PFSK-1 (cell line): ENCODE data around the gene VPS45.

Source experiments
- FOXP2 ChIP-seq: optimal IDR thresholded peaks from 2 replicates; pipeline ENCODE3; 2011; ENCODE audit warnings: borderline replicate concordance, control low read depth, inconsistent platforms; ENCODE audit not compliant: insufficient read depth; ENCODE audit errors: extremely low read length, extremely low read depth
- POLR2AphosphoS5 ChIP-seq: IDR thresholded peaks from 2 replicates; pipeline ENCODE4 v1.6.1; 2012; ENCODE audit warnings: low read depth, mild to moderate bottlenecking, control low read depth, low read length, moderate library complexity
- REST ChIP-seq, 2 experiments: IDR thresholded peaks; 2 replicates each; pipeline versions ENCODE4 v1.6.1 to v1.8.0; 2011 to 2012; ENCODE audit warnings: low read depth in 2 of 2, low read length in 2 of 2, control low read depth in 1 of 2, inconsistent platforms in 1 of 2, mild to moderate bottlenecking in 1 of 2, moderate library complexity in 1 of 2; ENCODE audit not compliant: insufficient read depth in 1 of 2
- SIN3A ChIP-seq: IDR thresholded peaks from 2 replicates; pipeline ENCODE4 v1.6.1; 2012; ENCODE audit warnings: mild to moderate bottlenecking, low read length, moderate library complexity, borderline replicate concordance; ENCODE audit not compliant: insufficient read depth
- TAF1 ChIP-seq: IDR thresholded peaks from 2 replicates; pipeline ENCODE4 v1.6.1; 2012; ENCODE audit warnings: low read length, control low read depth, borderline replicate concordance; ENCODE audit not compliant: insufficient read depth

- no peak for TF ChIP-seq TAF1
- no peak for TF ChIP-seq POLR2AphosphoS5
- no peak for TF ChIP-seq SIN3A
- TF ChIP-seq FOXP2, result no peak
- TF ChIP-seq REST (IDR thresholded peaks at IDR 0.05; ENCODE audit: insufficient read depth in 1 of 2, low read depth in 2 of 2, low read length in 2 of 2), result no peak
Observed at GRCh38 chr1:150138044-150138443, 70.5 kb downstream of the VPS45 start.
